BJ (cell line): ENCODE data around the gene TKT. TPM values are rescaled to one million over a fixed set of nuclear protein-coding genes. Genes with fewer than 3 reads are reported as not detected.

Experiments used
- CTCF ChIA-PET: fragments of 350-600 bp; formaldehyde crosslinking; extraction: SDS; loops from one replicate; lab custom pipeline; 2021; ENCODE audit warnings: antibody characterized with exemption, inconsistent platforms; lab: Yijun Ruan, JAX
- POLR2A ChIA-PET: fragments of 300-600 bp; sonication (Branson Sonifier 250); formaldehyde crosslinking; extraction: SDS; loops from one replicate; lab custom pipeline; 2021; ENCODE audit warnings: antibody characterized with exemption; lab: Charles Lee
- DNase-seq: peaks from one replicate; pipeline ENCODE4 v3.0.0-alpha.2; 2011; ENCODE audit warnings: low read depth
- H3K27me3 ChIP-seq: 2 replicates; pipeline ENCODE4 v1.6.0; 2011; ENCODE audit warnings: low read length; ENCODE audit not compliant: control insufficient read depth, insufficient read depth
- H3K36me3 ChIP-seq: 2 replicates; pipeline ENCODE4 v1.5.1; 2011; ENCODE audit warnings: low read length; ENCODE audit not compliant: control insufficient read depth, insufficient read depth
- H3K4me3 ChIP-seq: 2 replicates; pipeline ENCODE4 v1.5.1; 2011; ENCODE audit warnings: low read depth, mild to moderate bottlenecking, control low read depth, low read length
- polyA plus RNA-seq: library from polyadenylated mRNA; depleted of rRNA; stranded (reverse); fragments of >200 nt; gene quantifications from 2 replicates; pipeline ENCODE4 v1.2.3, GENCODE V29; 2011
- TF ChIP-seq, protein P1 (sequence below): IDR thresholded peaks from 2 replicates; pipeline ENCODE4 v1.5.1; 2011; ENCODE audit warnings: low read depth, mild to moderate bottlenecking, control low read depth, inconsistent platforms, low read length, moderate library complexity; ENCODE audit not compliant: insufficient read depth

TKT gene
- polyA plus RNA-seq, 1 experiment, result 305 TPM

DNA sequence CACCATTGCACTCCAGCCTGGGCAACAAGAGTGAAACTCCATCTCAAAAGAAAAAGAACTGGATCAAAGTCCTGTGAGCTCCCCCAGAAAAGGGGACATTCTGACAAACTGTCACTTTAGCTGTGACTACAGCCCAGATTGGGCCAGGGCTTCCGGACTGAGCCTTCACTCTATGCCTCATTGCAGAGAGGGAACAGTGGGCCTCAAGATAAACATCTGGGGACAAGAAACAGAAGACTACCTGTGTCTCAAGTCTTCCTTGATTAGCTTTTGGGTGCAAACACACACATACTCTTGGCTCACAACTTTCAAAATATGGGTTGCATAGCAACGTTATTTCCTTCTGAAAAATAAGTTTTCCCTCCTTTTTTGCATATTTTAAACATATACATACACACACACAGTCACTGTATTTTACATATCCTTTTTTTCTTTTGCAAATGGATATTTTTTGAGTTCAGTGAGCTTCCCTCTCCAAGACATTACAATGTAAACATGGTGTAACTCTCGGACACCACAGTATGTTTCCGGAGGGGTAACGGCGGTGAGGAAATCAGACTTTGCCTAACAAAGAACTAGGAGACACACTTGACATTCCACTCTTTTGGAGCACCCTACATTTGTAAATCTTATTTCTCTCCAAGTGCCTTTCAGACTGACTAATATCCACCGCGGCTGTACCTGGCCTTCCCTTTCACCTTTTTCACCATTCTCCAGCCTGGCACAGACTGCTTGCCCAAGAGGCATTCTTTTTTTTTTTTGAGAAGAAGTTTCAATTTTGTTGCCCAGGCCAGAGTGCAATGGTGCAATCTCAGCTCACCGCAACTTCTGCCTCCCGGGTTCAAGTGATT is 3.5 kb downstream of the TKT start:
- TF ChIP-seq, protein P1, sequence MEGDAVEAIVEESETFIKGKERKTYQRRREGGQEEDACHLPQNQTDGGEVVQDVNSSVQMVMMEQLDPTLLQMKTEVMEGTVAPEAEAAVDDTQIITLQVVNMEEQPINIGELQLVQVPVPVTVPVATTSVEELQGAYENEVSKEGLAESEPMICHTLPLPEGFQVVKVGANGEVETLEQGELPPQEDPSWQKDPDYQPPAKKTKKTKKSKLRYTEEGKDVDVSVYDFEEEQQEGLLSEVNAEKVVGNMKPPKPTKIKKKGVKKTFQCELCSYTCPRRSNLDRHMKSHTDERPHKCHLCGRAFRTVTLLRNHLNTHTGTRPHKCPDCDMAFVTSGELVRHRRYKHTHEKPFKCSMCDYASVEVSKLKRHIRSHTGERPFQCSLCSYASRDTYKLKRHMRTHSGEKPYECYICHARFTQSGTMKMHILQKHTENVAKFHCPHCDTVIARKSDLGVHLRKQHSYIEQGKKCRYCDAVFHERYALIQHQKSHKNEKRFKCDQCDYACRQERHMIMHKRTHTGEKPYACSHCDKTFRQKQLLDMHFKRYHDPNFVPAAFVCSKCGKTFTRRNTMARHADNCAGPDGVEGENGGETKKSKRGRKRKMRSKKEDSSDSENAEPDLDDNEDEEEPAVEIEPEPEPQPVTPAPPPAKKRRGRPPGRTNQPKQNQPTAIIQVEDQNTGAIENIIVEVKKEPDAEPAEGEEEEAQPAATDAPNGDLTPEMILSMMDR, result no peak
- no peak for DNase-seq
- H3K36me3 ChIP-seq, result peaks cover 2% of the 10 kb centered on the region
- no peaks in the 10 kb centered on the region for H3K27me3 ChIP-seq
- no peak overlapping the region for H3K4me3 ChIP-seq
- POLR2A ChIA-PET, result no interaction called here
- CTCF ChIA-PET, result interaction anchor here (1.0 to 1.3 kb wide), 2 partner anchors 10 to 11 kb away, joined by 3 read pairs; no protein-coding TSS in a partner anchor

DNA sequence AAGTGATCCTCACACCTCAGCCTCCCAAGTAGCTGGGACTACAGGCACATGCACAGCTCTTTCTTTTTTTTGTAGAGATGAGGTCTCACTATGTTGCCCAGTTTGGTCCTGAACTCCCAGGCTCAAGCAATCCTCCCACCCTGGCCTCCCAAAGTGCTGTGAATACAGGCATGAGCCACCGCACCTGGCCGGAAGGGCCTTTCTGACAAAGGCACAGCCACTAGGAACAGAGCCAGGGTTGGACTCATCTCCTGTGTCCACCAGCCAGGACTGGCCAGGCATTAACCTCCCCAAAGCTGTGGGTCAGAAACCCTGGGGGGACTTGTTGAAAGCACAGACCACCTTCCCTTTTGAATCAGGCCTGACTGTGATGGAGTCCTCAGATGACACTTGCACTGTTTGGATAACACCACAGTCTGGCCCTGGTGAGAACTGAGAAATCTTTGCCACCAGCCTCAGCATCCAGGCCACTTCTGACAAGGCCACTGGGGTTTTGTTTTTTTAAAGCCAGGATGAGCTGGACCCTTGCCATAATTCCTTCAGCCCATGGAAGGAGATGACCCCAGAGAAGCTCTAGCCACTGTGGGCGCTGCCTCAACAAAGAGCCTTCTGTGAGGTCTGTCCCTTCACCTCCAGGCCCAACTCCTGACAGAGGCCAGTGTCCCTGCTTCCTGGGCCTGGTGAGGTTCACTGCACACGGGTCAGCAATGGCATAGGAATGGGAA is 4.8 kb downstream of the TKT start:
- no peak for DNase-seq
- no peaks in the 10 kb centered on the region for H3K27me3 ChIP-seq
- no peak overlapping the region for H3K4me3 ChIP-seq
- TF ChIP-seq, protein P1, result no peak
- H3K36me3 ChIP-seq, result peaks cover 2% of the 10 kb centered on the region
- POLR2A ChIA-PET, result no interaction called here
- CTCF ChIA-PET, result interaction anchor here (0.8 to 1.3 kb wide), 3 partner anchors 8 to 55 kb away, joined by 3 read pairs; no protein-coding TSS in a partner anchor

DNA sequence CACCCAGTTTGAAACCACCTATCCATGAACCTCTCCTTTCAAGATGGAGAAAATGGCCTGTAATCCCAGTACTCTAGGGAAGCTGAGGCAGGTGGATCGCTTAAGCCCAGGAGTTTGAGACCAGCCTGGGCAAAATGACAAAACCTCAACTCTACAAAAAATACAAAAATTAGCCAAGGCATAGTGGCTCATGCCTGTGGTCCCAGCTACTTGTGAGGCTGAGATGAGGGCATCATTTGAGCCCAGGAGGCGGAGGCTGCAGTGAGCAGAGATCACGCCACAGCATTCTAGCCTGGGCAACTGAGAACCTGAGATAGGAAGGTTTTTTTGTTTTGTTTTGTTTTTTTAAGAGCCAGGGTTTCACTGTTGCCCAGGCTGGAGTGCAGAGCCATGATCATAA is 5.4 kb downstream of the TKT start:
- ChIA-PET CTCF (interaction anchor here (0.8 kb wide), 1 partner anchor 55 kb away, joined by 3 read pairs; no protein-coding TSS in a partner anchor), POLR2A (no interaction called here)
- Histone ChIP-seq H3K27me3 (no peaks in the 10 kb centered on the region), H3K4me3 (no peak overlapping the region), H3K36me3 (peaks cover 2% of the 10 kb centered on the region)
- TF ChIP-seq, protein P1, result no peak
- DNase-seq, result no peak

DNA sequence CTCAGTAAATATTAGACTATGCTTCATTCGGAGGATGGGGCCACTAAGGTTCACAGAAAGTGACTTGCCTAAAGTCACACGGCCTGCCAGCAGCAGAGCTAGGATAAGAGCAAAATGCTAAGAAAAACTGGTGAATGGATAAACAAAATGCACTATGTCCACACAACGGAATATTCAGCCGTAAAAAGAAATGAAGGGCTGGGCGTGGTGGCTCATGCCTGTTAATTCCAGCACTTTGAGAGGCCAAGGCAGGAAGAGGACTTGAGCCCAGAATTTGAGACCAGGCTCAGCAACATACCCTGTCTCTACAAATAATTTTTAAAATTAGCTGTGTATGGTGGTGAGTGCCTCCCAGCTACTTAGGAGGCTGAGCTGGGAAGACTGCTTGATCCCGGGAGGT is 7.7 kb downstream of the TKT start:
- POLR2A ChIA-PET, result no interaction called here
- CTCF ChIA-PET, result interaction anchor here (1.6 kb wide), 1 partner anchor 11 kb away, joined by 4 read pairs; no protein-coding TSS in a partner anchor
- TF ChIP-seq, protein P1, result no peak
- no peak for DNase-seq
- H3K27me3 ChIP-seq, result no peaks in the 10 kb centered on the region
- no peak overlapping the region for H3K4me3 ChIP-seq
- H3K36me3 ChIP-seq, result peaks cover 3% of the 10 kb centered on the region

DNA sequence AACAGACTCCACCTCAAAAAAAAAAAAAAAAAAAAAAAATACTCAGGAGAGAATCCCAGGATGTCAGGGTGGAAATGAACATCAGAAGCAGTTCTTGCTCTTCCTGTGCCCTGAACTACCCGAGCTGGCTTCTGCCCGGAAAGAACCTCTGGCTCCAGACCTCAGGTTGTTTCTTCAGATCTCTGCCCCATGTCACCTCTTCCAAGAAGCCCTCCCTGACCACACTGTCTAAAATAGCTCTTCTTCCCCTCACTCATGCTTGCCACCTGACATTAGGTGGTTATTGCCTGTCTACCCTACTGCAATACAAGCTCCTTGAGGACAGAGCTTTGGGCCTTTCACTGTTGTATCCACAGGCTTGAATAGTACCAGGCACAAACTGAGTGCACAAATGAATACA is 8.2 kb downstream of the TKT start:
- Histone ChIP-seq H3K4me3 (no peak overlapping the region), H3K27me3 (no peaks in the 10 kb centered on the region), H3K36me3 (peaks cover 3% of the 10 kb centered on the region)
- DNase-seq, result no peak
- POLR2A ChIA-PET, result no interaction called here
- CTCF ChIA-PET, result interaction anchor here (0.5 to 1.6 kb wide), 2 partner anchors 11 to 66 kb away, joined by 3 to 4 read pairs; no protein-coding TSS in a partner anchor
- TF ChIP-seq, protein P1, result no peak
